ENCODE measurements around the gene C1orf167. TPM values are rescaled to one million over a fixed set of nuclear protein-coding genes. Genes with fewer than 3 reads are reported as not detected.

C1orf167 gene
- total RNA-seq, 1 donor from 2014 or later = not detected

- H3K27me3 Mint-ChIP-seq (ENCODE audit: low read depth) = no peaks in the 10 kb centered on the region
- H3K36me3 Mint-ChIP-seq (ENCODE audit: low read depth) = peaks cover 11% of the 10 kb centered on the region
- H3K4me1 Mint-ChIP-seq (ENCODE audit: low read depth) = peaks cover 67% of the 10 kb centered on the region
- peak; percentile 100 for DNase-seq (ENCODE audit: low spot score)
- peak; percentile 12 for TF ChIP-seq CTCF (IDR thresholded peaks at IDR 0.05)
- H3K4me3 Mint-ChIP-seq (ENCODE audit: unreplicated experiment) = peak within 1 kb of the TSS; percentile 99
- H3K27ac Mint-ChIP-seq (ENCODE audit: unreplicated experiment) = peak within 1 kb of the TSS; percentile 98
- no peaks in the 10 kb centered on the region for H3K9me3 Mint-ChIP-seq (ENCODE audit: low read depth)
Measured at GRCh38 chr1:11805422-11806306, 43.7 kb downstream of the C1orf167 start, which contains the start of the genes CLCN6 and MTHFR. CLCN6 (plus strand) TSS chr1:11806191; CDS start chr1:11806263, 72 bp downstream. MTHFR (minus strand) TSS chr1:11805964; CDS start chr1:11803116, 2,848 bp downstream.

DNA sequence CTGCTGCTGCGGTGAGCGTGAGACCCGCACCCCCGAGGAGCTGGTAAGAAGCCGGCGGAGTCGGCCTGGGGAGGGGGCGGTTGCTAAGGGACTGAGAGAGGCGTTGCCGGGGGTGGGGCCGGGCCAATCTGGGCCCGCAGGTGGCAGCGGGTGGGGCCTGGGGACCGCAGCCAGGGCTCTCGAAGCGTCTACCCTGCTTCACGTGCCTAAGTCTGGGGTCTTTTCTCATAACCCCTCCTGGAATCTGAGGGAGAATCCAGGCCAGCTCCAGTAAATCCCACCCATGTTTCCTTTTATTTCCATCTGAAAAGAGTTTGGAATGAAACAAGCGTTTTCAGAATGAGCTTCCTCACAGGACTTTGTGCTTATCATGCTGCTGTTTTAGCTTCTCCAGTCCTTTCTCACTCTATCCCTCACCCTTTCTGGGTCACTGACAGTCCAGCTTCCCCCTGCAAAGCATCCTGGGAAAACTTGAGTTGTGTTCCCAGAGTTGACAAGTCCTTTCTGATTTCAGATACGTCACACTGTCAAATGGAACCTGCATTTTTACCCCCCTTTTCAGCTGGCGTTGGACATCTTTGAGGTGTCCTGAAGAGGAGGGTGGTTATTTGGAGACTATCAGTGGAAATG is 44.4 kb downstream of the C1orf167 start:
- no peak for DNase-seq (ENCODE audit: low spot score)
- H3K4me1 Mint-ChIP-seq (ENCODE audit: low read depth) = peaks cover 63% of the 10 kb centered on the region
- H3K27ac Mint-ChIP-seq (ENCODE audit: unreplicated experiment) = peak overlapping the region; percentile 98
- H3K9me3 Mint-ChIP-seq (ENCODE audit: low read depth) = no peaks in the 10 kb centered on the region
- TF ChIP-seq CTCF (IDR thresholded peaks at IDR 0.05) = no peak
- H3K36me3 Mint-ChIP-seq (ENCODE audit: low read depth) = peaks cover 10% of the 10 kb centered on the region
- H3K4me3 Mint-ChIP-seq (ENCODE audit: unreplicated experiment) = peak overlapping the region; percentile 99
- H3K27me3 Mint-ChIP-seq (ENCODE audit: low read depth) = no peaks in the 10 kb centered on the region

GRCh38 chr1:11807133-11807532 is 45.1 kb downstream of the C1orf167 start:
- Mint-ChIP-seq H3K27me3 (ENCODE audit: low read depth) (no peaks in the 10 kb centered on the region), H3K4me1 (ENCODE audit: low read depth) (peaks cover 58% of the 10 kb centered on the region), H3K4me3 (ENCODE audit: unreplicated experiment) (peak overlapping the region; percentile 99), H3K9me3 (ENCODE audit: low read depth) (no peaks in the 10 kb centered on the region), H3K27ac (ENCODE audit: unreplicated experiment) (peak overlapping the region; percentile 98), H3K36me3 (ENCODE audit: low read depth) (peaks cover 13% of the 10 kb centered on the region)
- DNase-seq (ENCODE audit: low spot score) = no peak
- TF ChIP-seq CTCF (IDR thresholded peaks at IDR 0.05) = no peak

DNA sequence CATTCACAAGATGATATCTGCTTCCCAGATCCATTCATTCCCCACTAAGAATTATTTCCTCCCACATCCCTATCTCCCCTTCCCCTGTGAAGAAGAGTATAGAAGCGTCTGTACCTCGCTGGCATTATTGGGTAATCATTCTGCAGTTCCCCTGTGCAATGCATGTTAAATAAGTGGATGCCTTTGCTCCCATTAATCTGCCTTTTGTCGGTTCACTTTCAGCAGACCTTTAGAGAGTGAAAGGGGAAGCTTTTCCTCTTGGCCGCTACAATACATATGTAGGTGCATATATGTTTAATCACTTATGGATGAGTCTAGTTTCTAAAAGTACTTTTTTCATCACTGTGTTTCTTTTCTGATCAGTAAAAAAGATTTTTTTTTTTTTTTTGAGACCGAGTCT is 51.0 kb downstream of the C1orf167 start:
- no peaks in the 10 kb centered on the region for H3K27me3 Mint-ChIP-seq (ENCODE audit: low read depth)
- DNase-seq (ENCODE audit: low spot score) = no peak
- no peak overlapping the region for H3K4me3 Mint-ChIP-seq (ENCODE audit: unreplicated experiment)
- TF ChIP-seq CTCF (IDR thresholded peaks at IDR 0.05) = no peak
- peaks cover 24% of the 10 kb centered on the region for H3K36me3 Mint-ChIP-seq (ENCODE audit: low read depth)
- no peak overlapping the region for H3K27ac Mint-ChIP-seq (ENCODE audit: unreplicated experiment)
- H3K4me1 Mint-ChIP-seq (ENCODE audit: low read depth) = peaks cover 16% of the 10 kb centered on the region
- no peaks in the 10 kb centered on the region for H3K9me3 Mint-ChIP-seq (ENCODE audit: low read depth)

DNA sequence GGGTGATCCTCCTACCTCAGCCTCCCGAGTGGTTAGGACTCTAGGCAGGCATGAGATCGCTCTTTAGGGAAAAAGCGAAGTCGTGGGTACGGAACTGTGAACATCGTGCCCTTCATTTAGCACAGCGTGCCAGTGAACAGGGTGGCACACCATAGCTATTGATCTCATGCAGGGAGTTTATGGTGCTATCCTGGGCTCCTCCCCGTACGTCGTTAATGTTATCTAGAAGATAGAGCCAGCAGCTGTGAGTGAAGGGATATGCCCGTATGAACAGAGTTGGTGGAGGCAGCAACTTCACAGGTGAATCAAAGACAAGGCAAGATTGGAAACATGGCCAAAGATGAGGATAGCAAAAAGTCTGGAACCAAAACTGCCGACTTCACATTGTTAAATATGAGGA is 55.2 kb downstream of the C1orf167 start:
- Mint-ChIP-seq H3K4me3 (ENCODE audit: unreplicated experiment) (no peak overlapping the region), H3K27me3 (ENCODE audit: low read depth) (no peaks in the 10 kb centered on the region), H3K27ac (ENCODE audit: unreplicated experiment) (no peak overlapping the region), H3K4me1 (ENCODE audit: low read depth) (peaks cover 24% of the 10 kb centered on the region), H3K36me3 (ENCODE audit: low read depth) (peaks cover 24% of the 10 kb centered on the region), H3K9me3 (ENCODE audit: low read depth) (no peaks in the 10 kb centered on the region)
- DNase-seq (ENCODE audit: low spot score) = no peak
- TF ChIP-seq CTCF (IDR thresholded peaks at IDR 0.05) = no peak
